HS-5 (cell line): ENCODE results near the gene OR4S2.

Experiments
- DNase-seq: peaks from one replicate; pipeline ENCODE4 v3.0.0-alpha.2; 2012; ENCODE audit warnings: low read depth

Gene OR4S2, protein sequence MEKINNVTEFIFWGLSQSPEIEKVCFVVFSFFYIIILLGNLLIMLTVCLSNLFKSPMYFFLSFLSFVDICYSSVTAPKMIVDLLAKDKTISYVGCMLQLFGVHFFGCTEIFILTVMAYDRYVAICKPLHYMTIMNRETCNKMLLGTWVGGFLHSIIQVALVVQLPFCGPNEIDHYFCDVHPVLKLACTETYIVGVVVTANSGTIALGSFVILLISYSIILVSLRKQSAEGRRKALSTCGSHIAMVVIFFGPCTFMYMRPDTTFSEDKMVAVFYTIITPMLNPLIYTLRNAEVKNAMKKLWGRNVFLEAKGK

DNA sequence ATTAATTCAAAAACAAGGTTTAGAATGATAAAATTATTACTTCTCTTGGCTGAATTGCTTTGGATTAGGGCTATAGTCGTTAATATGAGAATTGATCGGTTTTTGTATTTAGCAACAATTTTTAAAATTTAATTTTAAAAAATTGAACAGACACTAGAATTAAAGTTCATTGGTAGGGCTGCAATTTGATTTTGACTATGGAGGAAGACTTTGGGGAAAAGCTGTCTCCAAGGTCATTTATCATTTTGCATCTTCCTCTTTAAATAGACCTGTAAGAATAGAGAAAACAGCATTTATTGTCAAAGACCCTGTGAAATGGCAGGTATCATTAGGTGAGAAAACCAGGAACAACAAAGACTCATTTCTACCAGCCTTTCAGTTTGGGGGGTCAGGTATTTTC is at the start of gene OR4S2:
Gene OR4S2, plus strand, starts transcription at position 301 of the 400 bp plus-strand sequence. CDS start 2,577 bp downstream, outside the sequence.
- DNase-seq = no peak

DNA sequence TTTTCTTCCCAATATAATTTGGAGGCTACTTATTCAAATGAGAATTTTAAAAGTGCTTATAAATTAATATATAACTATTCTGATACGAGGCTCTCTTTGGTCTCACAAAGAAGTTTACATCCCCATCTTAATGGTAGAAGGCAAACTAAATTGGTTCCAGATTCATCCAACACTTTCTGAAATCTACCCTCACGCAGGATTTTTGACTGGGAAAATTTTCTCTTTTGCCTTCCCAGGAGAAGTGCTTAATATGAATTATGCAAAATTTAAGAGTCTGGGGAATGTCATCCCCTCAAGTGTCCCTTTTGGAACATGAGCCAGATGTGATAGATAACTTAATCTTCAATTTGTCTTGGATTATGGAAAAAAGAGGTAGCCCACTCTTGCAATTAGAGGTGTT is 40.6 kb upstream of the OR4S2 start, which contains the start of gene OR4C11:
Gene OR4C11, minus strand, starts transcription at position 101 of the 400 bp plus-strand sequence. CDS start 3,272 bp downstream, outside the sequence.
- no peak for DNase-seq

DNA sequence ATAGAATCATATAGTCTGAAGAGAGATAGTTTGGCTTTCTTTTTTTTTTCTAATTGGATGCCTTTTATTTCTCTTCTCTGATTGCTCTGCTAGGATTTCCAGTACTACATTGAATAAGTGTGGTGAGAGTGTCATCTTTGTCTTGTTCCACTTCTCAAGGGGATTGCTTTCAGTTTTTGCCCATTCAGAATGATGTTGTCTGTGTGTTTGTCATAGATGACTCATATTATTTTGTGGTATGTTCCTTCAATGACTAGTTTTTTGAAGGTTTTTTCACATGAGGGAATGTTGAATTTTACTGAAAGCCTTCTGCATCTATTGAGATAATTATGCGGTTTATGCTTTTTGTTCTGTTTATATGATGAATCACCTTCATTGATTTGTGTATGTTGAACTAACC is 23.6 kb upstream of the OR4S2 start:
- no peak for DNase-seq

DNA sequence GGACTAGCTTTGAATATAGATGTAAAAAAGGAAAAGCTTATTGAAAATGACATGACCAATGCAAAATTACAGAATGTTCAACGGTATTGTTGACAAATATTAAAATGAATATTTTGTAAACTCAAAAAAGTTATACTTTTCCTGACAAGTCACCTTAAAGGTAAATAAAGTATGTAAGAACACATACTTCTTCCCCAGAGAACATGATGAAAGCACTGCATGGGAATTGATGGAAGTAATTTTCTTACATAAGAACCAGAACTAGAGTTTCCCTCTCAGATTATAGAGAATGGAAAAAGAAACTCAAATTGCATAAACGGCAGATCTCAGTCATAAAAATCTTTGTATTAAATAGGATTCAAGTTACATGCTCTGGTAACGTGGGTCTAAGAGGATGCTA is 13.3 kb upstream of the OR4S2 start, which contains the start of gene OR4P4:
Gene OR4P4, plus strand, starts transcription at position 301 of the 400 bp plus-strand sequence.
- no peak for DNase-seq

DNA sequence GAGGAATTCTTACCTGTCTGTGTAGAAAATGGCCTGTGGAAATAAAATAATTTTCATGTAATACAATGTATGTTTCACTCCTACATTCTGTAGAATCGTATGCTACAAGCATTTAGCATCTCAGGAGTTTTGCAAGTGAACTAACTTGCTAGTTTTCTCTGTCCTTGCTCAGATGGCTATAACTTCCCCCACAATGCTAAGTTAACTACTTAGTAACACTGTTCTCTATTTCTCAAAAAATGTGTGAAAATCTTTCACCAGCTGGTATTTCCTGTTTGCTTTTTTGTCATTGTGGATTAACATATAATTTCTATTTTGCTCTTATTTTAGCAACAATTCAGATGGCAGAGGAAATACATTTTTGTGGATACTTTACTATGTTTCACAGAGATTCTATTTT is 4.4 kb downstream of the OR4S2 start:
- DNase-seq = no peak

DNA sequence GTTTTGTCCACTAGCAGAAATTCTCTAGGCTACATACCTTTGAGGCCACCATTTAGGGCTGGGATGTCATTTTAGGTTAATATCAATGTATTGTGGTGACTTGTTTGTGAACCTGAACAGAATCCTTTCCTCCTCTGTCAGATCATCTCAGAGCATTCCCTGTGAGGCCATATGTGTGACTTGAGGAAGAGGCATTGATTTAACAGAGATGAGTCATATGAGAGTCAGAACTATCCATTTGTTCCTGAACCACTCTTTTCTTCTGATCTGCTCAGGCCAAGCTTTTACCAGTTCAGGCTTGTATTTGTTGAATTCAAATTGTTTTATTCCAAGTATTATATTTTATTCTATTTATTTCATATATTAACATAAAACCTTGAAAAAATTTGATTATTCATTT is 7.0 kb downstream of the OR4S2 start:
- no peak for DNase-seq

DNA sequence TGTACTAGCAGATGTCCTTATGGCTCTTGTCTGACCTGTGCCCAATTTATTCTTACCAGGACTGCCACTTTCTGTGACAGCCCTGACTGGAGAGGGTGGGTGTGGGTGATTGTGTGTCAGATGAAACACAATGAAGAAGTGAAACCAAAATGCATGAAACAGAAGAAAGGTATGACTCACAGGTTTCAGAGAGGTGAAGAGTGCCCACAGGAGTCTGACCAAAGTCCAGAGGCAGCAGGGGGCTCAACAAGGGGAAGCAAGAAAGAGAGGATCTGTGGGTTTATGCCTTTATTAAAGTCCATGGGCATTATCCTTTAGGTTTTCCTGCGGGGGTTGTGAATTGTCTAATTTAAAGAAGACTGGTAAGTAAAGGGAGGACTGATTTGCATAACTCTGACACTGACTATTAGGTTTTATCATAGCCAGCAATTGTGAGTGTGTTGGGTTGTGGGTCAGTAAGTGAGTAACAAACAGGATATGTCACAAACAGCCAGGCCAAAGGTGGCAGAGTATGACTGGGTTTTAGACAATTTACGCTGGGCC is 10.0 kb downstream of the OR4S2 start:
- no peak for DNase-seq

DNA sequence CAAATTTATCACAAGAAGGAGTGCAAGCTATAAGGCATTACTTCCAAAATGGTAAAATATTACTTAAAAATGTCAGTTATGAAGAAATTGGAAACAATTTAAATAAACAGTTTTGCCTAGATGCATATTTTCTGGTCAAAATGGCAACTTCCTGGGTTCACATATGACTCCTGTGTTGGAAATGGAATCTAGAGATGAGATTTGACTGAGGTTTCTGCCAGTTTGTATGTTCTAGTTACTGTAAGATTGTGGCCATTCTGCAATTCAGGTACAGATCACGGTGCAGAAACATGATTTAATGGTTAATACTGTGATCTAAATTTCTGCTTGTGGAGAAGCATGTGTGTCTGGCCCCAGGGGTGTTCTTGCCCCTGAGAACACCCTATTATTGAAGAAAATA is 10.5 kb downstream of the OR4S2 start:
- no peak for DNase-seq

DNA sequence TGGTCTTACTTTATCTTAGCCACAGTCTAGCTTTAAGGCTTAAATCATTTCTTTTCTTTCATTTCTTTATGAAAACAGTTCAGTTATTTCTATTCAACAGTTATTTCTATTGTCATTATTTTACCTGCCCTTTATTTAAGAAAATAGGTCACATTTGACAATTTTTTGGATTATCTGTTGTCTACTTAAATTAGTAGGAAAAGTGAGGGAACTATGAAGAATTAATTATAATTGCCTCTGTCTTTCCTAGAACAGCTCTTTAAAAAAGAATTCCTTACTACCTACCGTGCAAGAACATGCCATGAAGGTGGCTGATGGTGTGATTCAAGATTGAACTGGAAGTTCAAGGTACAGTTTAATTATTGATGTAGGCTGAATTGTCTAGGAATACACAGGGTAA is 13.8 kb downstream of the OR4S2 start, which contains the start of gene OR4C6:
Gene OR4C6, plus strand, starts transcription at position 301 of the 400 bp plus-strand sequence. CDS start 2,966 bp downstream, outside the sequence.
- DNase-seq = no peak

DNA sequence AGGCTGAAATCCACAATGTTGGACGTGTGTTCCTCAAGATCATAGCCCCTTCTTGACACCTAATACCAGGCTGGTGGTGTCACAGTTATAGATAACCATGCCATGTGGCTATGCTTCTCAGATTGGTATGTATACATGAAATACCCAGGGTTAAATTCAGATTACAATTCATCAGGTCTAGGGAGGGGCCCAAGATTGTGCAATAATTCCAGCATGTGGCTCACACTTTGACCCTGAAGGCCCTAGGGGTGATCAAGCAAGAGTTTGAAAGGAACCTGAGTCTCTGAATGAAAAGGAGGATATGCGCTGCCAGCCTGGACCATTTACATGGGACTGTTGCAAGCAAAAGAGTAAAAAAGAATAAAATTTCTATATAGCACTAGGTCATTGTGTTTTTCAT is 21.2 kb downstream of the OR4S2 start:
- DNase-seq = no peak

DNA sequence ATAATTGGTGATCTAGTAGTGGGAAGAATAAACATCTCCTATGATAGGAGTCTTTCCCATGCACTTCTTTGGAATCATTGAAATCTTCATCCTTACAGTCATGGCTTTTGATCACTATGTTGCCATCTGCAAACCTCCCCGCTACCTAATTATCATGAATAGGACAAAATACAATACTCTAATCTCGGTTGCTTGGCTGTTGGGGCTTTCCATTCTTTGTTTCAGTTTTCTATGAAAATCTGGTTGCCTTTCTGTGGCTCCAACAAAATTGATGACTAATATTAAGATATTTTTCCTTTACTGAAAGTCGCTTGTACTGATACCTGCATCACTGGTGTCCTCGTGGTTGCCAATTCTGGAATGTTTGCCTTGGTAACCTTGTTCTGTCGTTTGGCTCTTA is 25.7 kb downstream of the OR4S2 start:
- DNase-seq = no peak

DNA sequence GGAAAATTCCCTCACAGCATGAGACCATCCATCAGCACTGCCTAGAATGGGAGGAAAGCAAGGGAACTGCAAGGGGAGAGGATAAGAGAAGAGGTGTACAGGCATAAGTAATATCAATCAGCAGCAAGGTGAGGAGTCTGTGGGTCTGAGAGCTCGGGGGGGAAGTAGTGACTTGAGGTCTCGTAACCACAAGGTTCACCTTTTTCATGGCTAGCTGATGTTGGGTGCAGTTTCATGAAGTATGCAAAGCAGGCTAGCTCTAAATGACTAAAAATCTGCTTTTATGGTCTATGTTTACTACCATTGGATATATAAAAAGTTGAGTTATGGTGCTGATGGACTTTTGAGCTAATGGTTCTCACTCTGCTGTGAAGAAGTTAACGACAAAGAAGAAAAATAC is 49.7 kb downstream of the OR4S2 start:
- DNase-seq = no peak

DNA sequence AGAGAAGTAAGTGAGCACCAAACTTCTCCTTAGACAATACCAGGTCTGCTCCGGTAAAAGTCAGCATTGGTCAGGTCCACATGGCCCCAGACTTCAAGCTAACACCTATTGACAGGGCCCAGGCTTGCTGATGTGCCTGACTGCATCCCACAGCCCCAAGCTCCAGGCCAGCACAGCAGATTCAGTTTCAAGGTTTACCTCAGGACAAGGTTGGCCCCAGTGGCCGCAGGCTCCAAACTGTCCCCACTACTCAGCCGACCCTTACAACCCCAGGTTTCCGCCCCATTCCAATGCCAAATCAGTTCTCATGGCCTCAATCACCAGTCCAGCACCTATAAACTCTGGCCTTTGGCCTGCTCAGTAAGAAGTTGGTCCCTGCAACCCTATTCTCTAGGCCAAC is 53.3 kb downstream of the OR4S2 start:
- DNase-seq = no peak
